GM12874 (cell line): Measurements from ENCODE around the gene SCN10A.

Source experiments
- CTCF ChIP-seq: IDR thresholded peaks from 2 replicates; pipeline ENCODE4 v1.5.1; 2011; ENCODE audit warnings: low read depth, mild to moderate bottlenecking, control low read depth, low read length, moderate library complexity; ENCODE audit not compliant: insufficient read depth

SCN10A gene

GRCh38 chr3:38730281-38730680 lies 85.7 kb downstream of the SCN10A start:
- TF ChIP-seq CTCF = no peak

- TF ChIP-seq CTCF = no peak
Observed at GRCh38 chr3:38728008-38728407, 88.0 kb downstream of the SCN10A start.

GRCh38 chr3:38726751-38727150 lies 89.3 kb downstream of the SCN10A start:
- no peak for TF ChIP-seq CTCF

GRCh38 chr3:38725726-38726419 lies 90.1 kb downstream of the SCN10A start:
- TF ChIP-seq CTCF = no peak

- TF ChIP-seq CTCF = no peak
Observed at GRCh38 chr3:38724392-38724736, 91.7 kb downstream of the SCN10A start.

- no peak for TF ChIP-seq CTCF
Observed at GRCh38 chr3:38723569-38724391, 92.2 kb downstream of the SCN10A start.

- TF ChIP-seq CTCF = no peak
Observed at GRCh38 chr3:38722781-38723568, 93.0 kb downstream of the SCN10A start.
